B cell (primary cell): ENCODE results near the gene FYN. TPM values are rescaled to one million over a fixed set of nuclear protein-coding genes. Genes with fewer than 3 reads are reported as not detected.
A peak's percentile ranks its signal among the peaks of the same experiment; 100 is the strongest.

Experiments used
- ATAC-seq: fragments of 200-7000 bp; cut with Tn5 transposase; one replicate; pipeline ENCODE4 v1.10.0; 2021; ENCODE audit warnings: low read depth, mild to moderate bottlenecking, moderate number of reproducible peaks, moderate library complexity
- CTCF ChIA-PET: fragments of 350-600 bp; sonication (Branson Sonifier 250); formaldehyde crosslinking; loops from one replicate; lab custom pipeline; 2021; ENCODE audit warnings: antibody characterized with exemption, inconsistent platforms; lab: Charles Lee
- POLR2A ChIA-PET: fragments of 350-600 bp; sonication (Branson Sonifier 250); formaldehyde crosslinking; loops from one replicate; lab custom pipeline; 2021; ENCODE audit warnings: antibody characterized with exemption; lab: Charles Lee
- DNase-seq: peaks from one replicate; pipeline ENCODE4 v3.0.0; 2013
- H2AFZ ChIP-seq: 2 replicates; pipeline ENCODE4 v1.6.1; 2012; ENCODE audit warnings: mild to moderate bottlenecking, low read depth, low read length; ENCODE audit not compliant: insufficient read depth, poor library complexity, severe bottlenecking
- H3K27ac ChIP-seq, 2 donors: 1 replicate in 1 of 2; 2 replicates in 1 of 2; pipeline ENCODE4 v1.5.1; 2012 to 2013; ENCODE audit warnings: low read length in 2 of 2, mild to moderate bottlenecking in 2 of 2, moderate library complexity in 1 of 2
- H3K27me3 ChIP-seq, 4 experiments: fragments of 200-600 bp in 1 of 4; sonication (generic) in 1 of 4; replicated peaks in 1 of 4; 1 replicate in 2 of 4; 2 replicates in 2 of 4; pipeline versions ENCODE4 v1.6.1 to v1.7.0; 2013 to 2016; ENCODE audit warnings: low read length in 3 of 4, mild to moderate bottlenecking in 2 of 4, mixed read lengths in 1 of 4, moderate library complexity in 1 of 4; ENCODE audit not compliant: insufficient read depth in 4 of 4, control insufficient read depth in 3 of 4; ENCODE audit errors: control extremely low read depth in 1 of 4
- H3K36me3 ChIP-seq, 2 experiments: replicated peaks in 1 of 2; 1 replicate in 1 of 2; 2 replicates in 1 of 2; pipeline versions ENCODE4 v1.6.1 to v1.7.1; 2013; ENCODE audit warnings: low read length in 1 of 2; ENCODE audit not compliant: insufficient read depth in 2 of 2, control insufficient read depth in 1 of 2; ENCODE audit errors: control extremely low read depth in 1 of 2, extremely low read depth in 1 of 2
- H3K4me1 ChIP-seq, 2 donors: fragments of 200-600 bp in 1 of 2; sonication (generic) in 1 of 2; 1 replicate in 1 of 2; 2 replicates in 1 of 2; pipeline versions ENCODE4 v1.5.1 to v1.6.1; 2013 to 2017; ENCODE audit warnings: low read length in 2 of 2; ENCODE audit not compliant: control insufficient read depth in 2 of 2, insufficient read depth in 2 of 2
- H3K4me2 ChIP-seq: replicated peaks from 2 replicates; pipeline ENCODE3; 2012; ENCODE audit warnings: mild to moderate bottlenecking, low read depth, low read length; ENCODE audit not compliant: poor library complexity, severe bottlenecking
- H3K4me3 ChIP-seq, 5 experiments: fragments of 200-600 bp in 1 of 5; sonication (generic) in 1 of 5; 1 replicate in 3 of 5; 2 replicates in 2 of 5; pipeline versions ENCODE4 v1.5.1 to v1.7.0; 2011 to 2016; ENCODE audit warnings: low read length in 4 of 5, mild to moderate bottlenecking in 4 of 5, low read depth in 2 of 5, control low read depth in 1 of 5, moderate library complexity in 1 of 5; ENCODE audit not compliant: insufficient read depth in 1 of 5; ENCODE audit errors: control extremely low read depth in 1 of 5, extremely low read depth in 1 of 5
- H3K79me2 ChIP-seq: fragments of 200-600 bp; sonication (generic); one replicate; pipeline ENCODE4 v1.6.0; 2016; ENCODE audit warnings: low read length; ENCODE audit not compliant: control insufficient read depth, insufficient read depth
- H3K9ac ChIP-seq: fragments of 200-600 bp; sonication (generic); 2 replicates; pipeline ENCODE4 v1.6.1; 2017; ENCODE audit warnings: mild to moderate bottlenecking, low read length, moderate library complexity
- H3K9me3 ChIP-seq, 3 donors: one replicate each; pipeline versions ENCODE4 v1.6.1 to v1.7.1; 2013; ENCODE audit warnings: low read length in 2 of 3; ENCODE audit not compliant: control insufficient read depth in 2 of 3, insufficient read depth in 1 of 3; ENCODE audit errors: control extremely low read depth in 1 of 3
- H4K20me1 ChIP-seq: 2 replicates; pipeline ENCODE4 v1.6.0; 2012; ENCODE audit warnings: mild to moderate bottlenecking, low read length; ENCODE audit not compliant: insufficient read depth, control insufficient read depth, poor library complexity, severe bottlenecking
- H3K27ac Mint-ChIP-seq: one replicate; pipeline ENCODE4 v1.8.0; 2021; ENCODE audit warnings: mixed read lengths
- H3K27me3 Mint-ChIP-seq: one replicate; pipeline ENCODE4 v1.8.0; 2021; ENCODE audit warnings: mixed read lengths
- H3K4me1 Mint-ChIP-seq: one replicate; pipeline ENCODE4 v1.8.0; 2021; ENCODE audit warnings: mixed read lengths
- H3K4me3 Mint-ChIP-seq: one replicate; pipeline ENCODE4 v1.8.0; 2021; ENCODE audit warnings: mixed read lengths
- H3K9me3 Mint-ChIP-seq: one replicate; pipeline ENCODE4 v1.8.0; 2022; ENCODE audit warnings: mixed read lengths; ENCODE audit not compliant: insufficient read depth
- CTCF ChIP-seq: fragments of 200-600 bp; IDR thresholded peaks from one replicate; pipeline ENCODE4 v1.8.0; 2022; ENCODE audit warnings: antibody characterized with exemption, mild to moderate bottlenecking
- EZH2 ChIP-seq: IDR thresholded peaks from 2 replicates; pipeline ENCODE4 v1.6.1; 2012; ENCODE audit warnings: borderline replicate concordance, low read depth, mild to moderate bottlenecking, moderate library complexity, low read length; ENCODE audit not compliant: insufficient read depth, poor library complexity, severe bottlenecking
- WGBS: methylation state at CpG from one replicate; pipeline ENCODE4 v1.1.5; 2013; ENCODE audit warnings: missing lambda C conversion rate; ENCODE audit not compliant: insufficient coverage; 5-methylcytosine and 5-hydroxymethylcytosine counted together
- intact Hi-C: fragments of 100-400 bp; cut with micrococcal nuclease; formaldehyde crosslinking; loops from one replicate; pipeline ENCODE4 v1.10.0; 2022
- polyA plus RNA-seq: library from polyadenylated mRNA; depleted of rRNA; stranded (reverse); fragments of >200 nt; gene quantifications from 2 replicates; pipeline ENCODE4 v1.2.3, GENCODE V29; 2012
- total RNA-seq, 2 donors: library from RNA; stranded (reverse); fragments of 120-200 nt in 1 of 2; gene quantifications; 1 replicate in 1 of 2; 2 replicates in 1 of 2; pipeline versions ENCODE4 v1.2.3 to v1.2.4, GENCODE V29; 2013 to 2022

Gene FYN
- total and polyA plus RNA-seq, 2 donors (not counting 1 experiment from before 2014, with no cell fraction given) = 54.1 to 94.0 TPM

DNA sequence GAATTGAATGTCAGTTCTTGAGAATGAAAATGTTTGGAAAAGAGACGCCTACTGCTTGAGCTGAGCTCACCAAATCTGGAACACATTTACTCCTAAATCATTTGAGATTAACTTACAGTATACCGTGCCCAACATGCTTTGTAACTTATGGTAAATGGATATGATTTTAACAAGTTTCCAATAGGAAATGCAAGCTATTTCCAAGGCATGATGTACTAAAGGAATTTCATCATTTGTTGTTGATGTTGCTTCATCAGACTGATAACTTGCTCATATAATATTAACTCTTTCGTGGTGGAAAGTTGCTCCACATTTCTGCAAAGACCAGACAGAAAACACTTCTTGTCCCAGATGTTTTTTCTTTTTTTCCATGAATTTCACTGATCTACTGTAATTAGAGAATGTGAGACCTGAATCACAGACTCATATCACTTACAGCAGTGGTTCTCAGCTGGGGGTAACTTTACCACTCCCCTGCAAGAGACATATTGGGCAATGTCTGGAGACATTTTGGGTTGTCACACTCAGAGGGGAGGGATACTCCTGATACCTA lies 151.0 kb downstream of the FYN start:
- H3K27ac ChIP-seq = no peak overlapping the region
- H3K9ac ChIP-seq = no peak overlapping the region
- H3K9me3 ChIP-seq = no peaks in the 10 kb centered on the region
- intact Hi-C loops = loop anchor here (5.0 to 10.0 kb wide), 3 partner anchors 40 to 123 kb away; no protein-coding TSS in a partner anchor
- ChIA-PET POLR2A (no interaction called here), CTCF (interaction anchor here (0.6 to 4.6 kb wide), 14 partner anchors 10 to 475 kb away, joined by 3 to 30 read pairs (median 4); partner anchors contain the start of gene FYN)
- no peaks in the 10 kb centered on the region for H3K27me3 ChIP-seq
- Mint-ChIP-seq H3K4me1 (peaks cover 44% of the 10 kb centered on the region), H3K4me3 (no peak overlapping the region), H3K9me3 (peaks cover 2% of the 10 kb centered on the region), H3K27ac (no peak overlapping the region), H3K27me3 (no peaks in the 10 kb centered on the region)
- no peak overlapping the region for H3K4me3 ChIP-seq
- H3K36me3 ChIP-seq = peaks cover 0 to 16% of the 10 kb centered on the region in 2 experiments
- H2AFZ ChIP-seq = no peak overlapping the region
- no peak for ATAC-seq
- H3K4me2 ChIP-seq = no peak overlapping the region
- DNase-seq = no peak
- TF ChIP-seq EZH2 = no peak
- no peak for TF ChIP-seq CTCF
- no peaks in the 10 kb centered on the region for H4K20me1 ChIP-seq
- WGBS = no CpG with 5 or more reads among the region's 3 CpGs
- H3K4me1 ChIP-seq = peaks cover 37 to 40% of the 10 kb centered on the region in 2 donors
- H3K79me2 ChIP-seq = peaks cover 43% of the 10 kb centered on the region

GRCh38 chr6:111721753-111722154 lies 151.5 kb downstream of the FYN start:
- Mint-ChIP-seq H3K4me3 (no peak overlapping the region), H3K4me1 (peaks cover 41% of the 10 kb centered on the region), H3K9me3 (peaks cover 2% of the 10 kb centered on the region), H3K27me3 (no peaks in the 10 kb centered on the region), H3K27ac (no peak overlapping the region)
- Histone ChIP-seq H3K4me1 (peaks cover 37 to 40% of the 10 kb centered on the region in 2 donors), H3K4me3 (no peak overlapping the region), H3K9me3 (no peaks in the 10 kb centered on the region), H3K27me3 (no peaks in the 10 kb centered on the region), H3K4me2 (no peak overlapping the region), H3K27ac (no peak overlapping the region), H3K9ac (no peak overlapping the region), H3K36me3 (peaks cover 0 to 16% of the 10 kb centered on the region in 2 experiments), H4K20me1 (no peaks in the 10 kb centered on the region), H3K79me2 (peaks cover 38% of the 10 kb centered on the region), H2AFZ (no peak overlapping the region)
- DNase-seq (peak; percentile 54), ATAC-seq (no peak)
- TF ChIP-seq CTCF (peak; percentile 70), EZH2 (no peak)
- CTCF ChIA-PET = interaction anchor here (0.9 to 4.6 kb wide), 10 partner anchors 10 to 307 kb away, joined by 3 to 30 read pairs (median 4); no protein-coding TSS in a partner anchor
- no CpG with 5 or more reads among the region's 1 CpG for WGBS
- intact Hi-C loops = loop anchor here (5.0 to 10.0 kb wide), 3 partner anchors 41 to 123 kb away; no protein-coding TSS in a partner anchor
- POLR2A ChIA-PET = no interaction called here
